Pancreas (tissue), 10 donors: ENCODE data around the gene PPM1A. TPM values are rescaled to one million over a fixed set of nuclear protein-coding genes. Genes with fewer than 3 reads are reported as not detected.

Source experiments
- ATAC-seq, 4 donors: fragments of 200-7000 bp; cut with Tn5 transposase; one replicate each; pipeline versions ENCODE4 v1.8.0 to v1.9.1; 2020; ENCODE audit warnings: mild to moderate bottlenecking in 4 of 4, moderate library complexity in 4 of 4
- DNase-seq, 6 donors: peaks; one replicate each; pipeline ENCODE4 v3.0.0-alpha.2; 2020
- FAIRE-seq: peaks from 2 replicates; lab custom pipeline; 2012; peaks lifted over from hg19 to GRCh38; lab: Jason Lieb, UNC
- H3K27ac ChIP-seq, 4 donors: fragments of 200-600 bp; sonication (generic); 1 replicate in 3 of 4; 2 replicates in 1 of 4; pipeline versions ENCODE4 v1.5.0 to v1.8.0; 2020
- H3K27me3 ChIP-seq, 4 donors: fragments of 200-600 bp; one replicate each; pipeline ENCODE4 v1.8.0; 2021
- H3K36me3 ChIP-seq, 3 donors: fragments of 200-600 bp; sonication (generic) in 1 of 3; one replicate each; pipeline versions ENCODE4 v1.5.0 to v1.8.0; 2020 to 2021
- H3K4me1 ChIP-seq, 3 donors: fragments of 200-600 bp; one replicate each; pipeline ENCODE4 v1.8.0; 2021
- H3K4me3 ChIP-seq, 4 donors: fragments of 200-600 bp; sonication (generic) in 2 of 4; one replicate each; pipeline versions ENCODE4 v1.5.0 to v1.8.0; 2020 to 2021
- H3K9me3 ChIP-seq, 4 donors: fragments of 200-600 bp; one replicate each; pipeline ENCODE4 v1.8.0; 2021
- CTCF ChIP-seq, 4 donors: fragments of 200-600 bp; sonication (generic) in 3 of 4; IDR thresholded peaks; one replicate each; pipeline versions ENCODE4 v1.5.0 to v1.8.0; 2021; ENCODE audit warnings: antibody characterized with exemption in 4 of 4
- WGBS, 2 donors: extraction: QIAGEN DNeasy Blood & Tissue Kit; methylation state at CpG; one replicate each; pipeline ENCODE4 v1.1.7; 2013; 5-methylcytosine and 5-hydroxymethylcytosine counted together
- intact Hi-C, 3 donors: fragments of 100-400 bp; cut with DNase I; formaldehyde crosslinking; loops; one replicate each; pipeline versions ENCODE4 v1.11.1 to v1.14.2; 2022
- polyA plus RNA-seq, 2 donors: library from polyadenylated mRNA; stranded (reverse); fragments of 200-250 nt; gene quantifications; one replicate each; pipeline ENCODE4 v1.2.3, GENCODE V29; 2013
- total RNA-seq, 6 donors: library from RNA; stranded (reverse); fragmentation: NEBNext Ultra II Directional in 4 of 6; extraction: Animal tissue kit (Norgen Biotek cat#: 25700) in 4 of 6; gene quantifications; one replicate each; pipeline versions ENCODE4 v1.2.1 to v1.2.4, GENCODE V29; 2021 to 2023
- donor health status: healthy with polysubstance abuse.
- donor health status: DM: no; HTN: no; CAD: no; lungs with moderate emphysema.
- donor health status: DM: no; HTN: no; CAD: no.
- donor health status: control.
- donor health status: control.
- donor health status: Bipolar disorder and iron deficiency.
- donor health status: DM: yes; HTN: yes; CAD: no.
- donor health status: DM: no; HTN: no; CAD: no.
- donor health status: DM: no; HTN: no; CAD: no.
- donor health status: DM: yes; HTN: yes; CAD: no.

The PPM1A gene
- total and polyA plus RNA-seq, 8 donors = 10.0 to 32.3 (median 23.7) TPM

DNA sequence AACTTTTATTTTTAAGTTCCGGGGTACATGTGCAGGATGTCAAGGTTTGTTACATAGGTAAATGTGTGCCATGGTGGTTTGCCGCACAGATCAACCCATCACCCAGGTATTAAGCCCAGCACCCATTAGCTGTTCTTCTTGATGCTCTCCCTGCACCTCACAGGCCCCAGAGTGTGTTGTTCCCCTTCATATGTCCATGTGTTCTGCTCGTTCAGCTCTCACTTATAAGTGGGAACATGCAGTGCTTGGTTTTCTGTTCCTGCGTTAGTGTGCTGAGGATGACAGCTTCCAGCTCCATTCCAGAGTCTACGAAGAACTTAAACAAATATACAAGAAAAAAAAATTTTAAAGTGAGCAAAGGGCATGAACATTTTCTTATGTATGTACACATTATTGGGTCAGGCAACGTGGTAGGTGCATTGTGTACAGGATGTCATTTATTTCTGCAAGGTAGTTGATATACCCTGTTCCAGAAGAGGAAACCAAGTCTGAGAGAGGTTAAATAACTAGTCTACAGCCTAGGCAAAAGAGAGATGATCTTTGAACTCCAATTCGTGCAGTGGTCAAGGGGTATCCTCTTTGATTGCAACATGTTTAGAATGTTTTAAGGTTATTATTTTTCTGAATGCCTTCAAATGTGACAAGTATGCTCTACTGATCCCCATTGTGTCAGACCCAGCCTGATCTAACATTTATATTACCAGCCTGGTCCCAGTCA, 8.7 kb upstream of the PPM1A start:
- Histone ChIP-seq H3K9me3 (no peaks in the 10 kb centered on the region), H3K4me1 (no peaks in the 10 kb centered on the region), H3K27ac (no peak overlapping the region), H3K36me3 (no peaks in the 10 kb centered on the region), H3K27me3 (no peaks in the 10 kb centered on the region), H3K4me3 (no peak overlapping the region)
- no peak for ATAC-seq
- WGBS, 2 donors = 77% methylated on average over 7 of the region's 7 CpGs
- FAIRE-seq = no peak
- TF ChIP-seq CTCF (IDR thresholded peaks at IDR 0.05) = no peak
- intact Hi-C loops = no loop called here
- DNase-seq = no peak

DNA sequence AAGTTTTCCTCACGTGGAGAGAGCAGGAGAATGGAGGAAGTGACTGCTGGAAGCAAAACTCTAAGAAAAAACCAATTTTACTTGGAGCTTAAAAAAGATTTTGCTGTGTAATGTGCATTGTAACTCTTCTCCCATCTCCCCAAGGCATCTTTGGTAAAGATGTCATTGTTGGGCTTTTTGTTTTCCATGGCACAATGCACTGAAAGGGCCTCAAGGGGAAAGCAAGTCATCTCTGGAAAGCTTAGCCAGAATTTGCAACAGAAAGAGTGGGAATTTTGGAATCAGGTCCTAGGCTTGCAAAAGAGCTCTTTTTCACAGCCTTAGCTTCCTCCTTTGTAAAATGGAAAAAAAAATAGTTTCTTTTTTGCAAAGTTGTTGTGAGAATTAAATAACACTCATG, 7.9 kb upstream of the PPM1A start:
- no peaks in the 10 kb centered on the region for H3K36me3 ChIP-seq
- H3K4me1 ChIP-seq = no peaks in the 10 kb centered on the region
- TF ChIP-seq CTCF (IDR thresholded peaks at IDR 0.05) = no peak
- FAIRE-seq = no peak
- intact Hi-C loops = no loop called here
- ATAC-seq = no peak
- H3K27ac ChIP-seq = no peak overlapping the region
- no peak for DNase-seq
- H3K4me3 ChIP-seq = no peak overlapping the region
- WGBS, 2 donors = 77 to 80% methylated on average over 1 of the region's 1 CpG
- H3K27me3 ChIP-seq = no peaks in the 10 kb centered on the region
- H3K9me3 ChIP-seq = no peaks in the 10 kb centered on the region

DNA sequence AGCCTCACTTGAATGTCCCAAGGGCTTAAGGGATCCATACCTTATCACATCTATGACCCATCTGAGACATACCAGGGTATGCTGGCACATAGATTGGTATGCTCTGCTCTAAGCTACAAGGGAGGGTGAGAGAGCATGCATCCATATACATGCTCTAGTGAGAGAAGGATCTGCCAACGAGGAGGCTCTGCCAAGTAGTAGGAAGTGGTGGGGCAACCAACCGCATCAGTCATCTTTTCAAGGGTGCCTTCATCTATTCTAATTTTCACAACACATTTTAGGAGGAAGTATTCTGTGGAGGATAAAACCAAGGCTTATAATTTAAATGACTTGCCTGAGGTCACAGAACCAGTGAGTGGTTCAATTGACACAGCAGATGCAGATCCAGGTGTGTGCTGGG, 6.6 kb upstream of the PPM1A start:
- H3K4me1 ChIP-seq = no peaks in the 10 kb centered on the region
- intact Hi-C loops = no loop called here
- WGBS, 2 donors = 71 to 76% methylated on average over 2 of the region's 2 CpGs
- H3K36me3 ChIP-seq = no peaks in the 10 kb centered on the region
- FAIRE-seq (no peak), DNase-seq (no peak), ATAC-seq (no peak)
- H3K27ac ChIP-seq = no peak overlapping the region
- no peaks in the 10 kb centered on the region for H3K9me3 ChIP-seq
- H3K4me3 ChIP-seq = no peak overlapping the region
- no peak for TF ChIP-seq CTCF (IDR thresholded peaks at IDR 0.05)
- H3K27me3 ChIP-seq = no peaks in the 10 kb centered on the region

DNA sequence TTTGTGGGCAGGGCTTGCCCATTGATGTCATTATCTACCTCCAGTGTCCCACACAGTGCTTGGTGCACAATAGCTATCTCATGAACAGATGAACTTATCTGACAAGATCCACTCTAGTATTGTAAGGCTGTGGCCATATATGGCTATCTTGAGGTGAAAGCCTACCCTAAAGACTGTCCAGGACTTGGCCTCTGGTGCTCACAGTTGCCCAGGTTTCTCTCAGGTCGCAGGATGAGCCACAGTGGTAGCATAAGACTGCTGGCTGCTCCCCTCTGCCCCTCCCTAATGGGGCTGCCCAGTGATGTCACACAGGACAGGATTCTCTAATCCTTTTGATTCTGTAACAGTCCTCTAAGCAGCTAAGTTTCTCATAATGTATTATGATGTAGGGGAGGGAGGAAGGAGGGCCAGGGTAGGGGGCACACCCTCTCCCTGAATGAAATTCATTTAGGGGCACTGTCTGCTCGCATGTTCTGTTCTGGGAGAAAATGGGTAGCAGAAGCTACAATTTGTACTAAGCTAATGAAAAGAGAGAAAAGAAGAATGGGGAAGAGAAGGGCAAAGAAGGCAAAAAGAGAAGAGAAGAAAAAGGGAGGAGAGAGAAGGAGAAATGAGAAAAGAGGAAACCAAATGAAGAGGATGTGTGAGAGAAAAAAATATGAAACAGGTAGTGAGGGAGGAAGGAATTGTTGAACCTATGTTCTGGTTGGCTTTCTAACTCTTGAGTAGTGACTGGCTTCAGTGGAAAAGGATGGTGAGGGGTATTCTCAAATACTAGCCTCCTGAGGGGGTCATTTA, 3.4 kb upstream of the PPM1A start:
- intact Hi-C loops = no loop called here
- no peak overlapping the region for H3K4me3 ChIP-seq
- peaks cover 0 to 2% (median 0%) of the 10 kb centered on the region in 3 donors for H3K4me1 ChIP-seq
- FAIRE-seq (no peak), ATAC-seq (no peak), DNase-seq (no peak)
- no peaks in the 10 kb centered on the region for H3K36me3 ChIP-seq
- whole genome bisulfite sequencing, 2 donors = 48 to 67% methylated on average over 2 of the region's 2 CpGs
- no peak overlapping the region for H3K27ac ChIP-seq
- H3K9me3 ChIP-seq = no peaks in the 10 kb centered on the region
- TF ChIP-seq CTCF (IDR thresholded peaks at IDR 0.05) = no peak
- H3K27me3 ChIP-seq = no peaks in the 10 kb centered on the region
